ENCODE results near the gene PAFAH1B1. TPM values are rescaled to one million over a fixed set of nuclear protein-coding genes. Genes with fewer than 3 reads are reported as not detected.

The PAFAH1B1 gene
- total and polyA plus RNA-seq, 10 of the 15 experiments (the other 5 are each of a cell fraction or from before 2014, with no cell fraction given), result 28.9 to 107 (median 49.1) TPM

- Histone ChIP-seq H3K4me3 (no peak overlapping the region), H4K20me1 (ENCODE audit: control insufficient read depth, insufficient read depth) (no peaks in the 10 kb centered on the region), H3K27ac (ENCODE audit: control insufficient read depth, insufficient read depth) (no peak overlapping the region), H3K9me3 (replicated peaks; ENCODE audit: control insufficient read depth, insufficient read depth, low read length) (no peaks in the 10 kb centered on the region), H3K27me3 (replicated peaks in 1 of 2; ENCODE audit: control insufficient read depth in 2 of 2, insufficient read depth in 2 of 2, low read length in 1 of 2) (peaks cover 0 to 2% of the 10 kb centered on the region in 2 experiments; a peak in 3 of 4 replicates), H2AFZ (ENCODE audit: control insufficient read depth, low read depth, low read length) (no peak overlapping the region), H3K79me2 (ENCODE audit: control insufficient read depth, insufficient read depth, low read length) (no peaks in the 10 kb centered on the region), H3K36me3 (ENCODE audit: control insufficient read depth in 2 of 2, insufficient read depth in 2 of 2, low read length in 1 of 2) (no peaks in the 10 kb centered on the region), H3K9ac (ENCODE audit: control insufficient read depth, insufficient read depth, low read length) (no peak overlapping the region), H3K4me2 (ENCODE audit: control insufficient read depth, insufficient read depth) (no peak overlapping the region), H3K4me1 (ENCODE audit: control insufficient read depth, insufficient read depth, low read length) (no peaks in the 10 kb centered on the region; the same call in none of the 2 replicates)
- no TSS peak for BruUV-seq (replicated peaks)
- TF ChIP-seq MEF2B (IDR thresholded peaks at IDR 0.05; ENCODE audit: partially characterized antibody, poor library complexity, severe bottlenecking), result no peak
- TF ChIP-seq NKRF (conservative IDR thresholded peaks at IDR 0.05), result no peak
- no peak for TF ChIP-seq IRF5 (IDR thresholded peaks at IDR 0.05; ENCODE audit: borderline replicate concordance)
- TF ChIP-seq RFX5 (IDR thresholded peaks at IDR 0.05; ENCODE audit: low read depth, low read length), result no peak
- no peak for TF ChIP-seq EZH2 (IDR thresholded peaks at IDR 0.05; ENCODE audit: borderline replicate concordance, control insufficient read depth, low read depth, low read length)
- TF ChIP-seq PKNOX1 (IDR thresholded peaks at IDR 0.05), result no peak
- CTCF ChIA-PET, result no interaction called here
- in situ Hi-C loops (cut with MboI) (no loop called here), intact Hi-C loops (cut with micrococcal nuclease; ENCODE audit: unreplicated experiment) (no loop called here)
- no peak for DNase-seq (ENCODE audit: low read depth, low spot score)
- SMC1A ChIA-PET (ENCODE audit: uncharacterized antibody, unreplicated experiment), result no interaction called here
- 67% methylated on average over 4 of the region's 4 CpGs for WGBS (ENCODE audit: insufficient coverage, insufficient replicate concordance, low lambda C conversion rate, missing lambda C conversion rate)
- POLR2A ChIA-PET, result no interaction called here
- RAD21 ChIA-PET (ENCODE audit: unreplicated experiment), result no interaction called here
- FAIRE-seq, result no peak
- no peak for ATAC-seq
These were observed 126.4 kb downstream of the PAFAH1B1 start for GRCh38 chr17:2719861-2720260.
